ENCODE data around the gene ARL15. TPM values are rescaled to one million over a fixed set of nuclear protein-coding genes. Genes with fewer than 3 reads are reported as not detected.
"Not testable (repeated sequence)": the region's sequence is repeated elsewhere in the genome, so short reads cannot be mapped to it uniquely, and the experiment has no call there.

Gene ARL15
- total and polyA plus RNA-seq, 2 donors, result 23.1 to 26.4 TPM

- Histone ChIP-seq H3K4me3 (ENCODE audit: low read length in 2 of 2) (no peak overlapping the region), H3K9me3 (ENCODE audit: control insufficient read depth in 2 of 2, insufficient read depth in 1 of 2, low read length in 1 of 2) (no peaks in the 10 kb centered on the region), H3K36me3 (ENCODE audit: control insufficient read depth in 2 of 2, insufficient read depth in 2 of 2, low read length in 1 of 2) (no peaks in the 10 kb centered on the region), H3K4me1 (ENCODE audit: control insufficient read depth in 2 of 2, insufficient read depth in 2 of 2, low read length in 2 of 2) (no peaks in the 10 kb centered on the region), H3K27me3 (ENCODE audit: control insufficient read depth in 2 of 2, insufficient read depth in 1 of 2, low read length in 1 of 2) (no peaks in the 10 kb centered on the region), H3K27ac (ENCODE audit: low read depth in 1 of 2, low read length in 1 of 2) (no peak overlapping the region)
- DNase-seq (ENCODE audit: low read depth in 6 of 9, low spot score in 9 of 9), result no peak
- WGBS, result 98% methylated on average over 4 of the region's 4 CpGs
Observed at GRCh38 chr5:54045077-54045792, 265.1 kb downstream of the ARL15 start.

- not testable (repeated sequence) for H3K9me3 ChIP-seq (ENCODE audit: control insufficient read depth in 2 of 2, insufficient read depth in 1 of 2, low read length in 1 of 2); DNase-seq (ENCODE audit: low read depth in 6 of 9, low spot score in 9 of 9); H3K36me3 ChIP-seq (ENCODE audit: control insufficient read depth in 2 of 2, insufficient read depth in 2 of 2, low read length in 1 of 2); H3K4me1 ChIP-seq (ENCODE audit: control insufficient read depth in 2 of 2, insufficient read depth in 2 of 2, low read length in 2 of 2); H3K4me3 ChIP-seq (ENCODE audit: low read length in 2 of 2); H3K27me3 ChIP-seq (ENCODE audit: control insufficient read depth in 2 of 2, insufficient read depth in 1 of 2, low read length in 1 of 2); H3K27ac ChIP-seq (ENCODE audit: low read depth in 1 of 2, low read length in 1 of 2)
- 98% methylated on average over 10 of the region's 10 CpGs for WGBS
Observed at GRCh38 chr5:54044276-54044675, 266.1 kb downstream of the ARL15 start.

- Histone ChIP-seq H3K36me3 (ENCODE audit: control insufficient read depth in 2 of 2, insufficient read depth in 2 of 2, low read length in 1 of 2) (no peaks in the 10 kb centered on the region), H3K27me3 (ENCODE audit: control insufficient read depth in 2 of 2, insufficient read depth in 1 of 2, low read length in 1 of 2) (no peaks in the 10 kb centered on the region), H3K9me3 (ENCODE audit: control insufficient read depth in 2 of 2, insufficient read depth in 1 of 2, low read length in 1 of 2) (no peaks in the 10 kb centered on the region), H3K4me3 (ENCODE audit: low read length in 2 of 2) (no peak overlapping the region), H3K4me1 (ENCODE audit: control insufficient read depth in 2 of 2, insufficient read depth in 2 of 2, low read length in 2 of 2) (no peaks in the 10 kb centered on the region), H3K27ac (ENCODE audit: low read depth in 1 of 2, low read length in 1 of 2) (no peak overlapping the region)
- DNase-seq (ENCODE audit: low read depth in 6 of 9, low spot score in 9 of 9), result no peak
- WGBS, result 97% methylated on average over 1 of the region's 1 CpG
Observed at GRCh38 chr5:54040804-54041203, 269.6 kb downstream of the ARL15 start.

GRCh38 chr5:54040018-54040417, 270.4 kb downstream of the ARL15 start:
- H3K27ac ChIP-seq (ENCODE audit: low read depth in 1 of 2, low read length in 1 of 2), result no peak overlapping the region
- WGBS, result 100% methylated on average over 1 of the region's 1 CpG
- DNase-seq (ENCODE audit: low read depth in 6 of 9, low spot score in 9 of 9), result no peak
- H3K36me3 ChIP-seq (ENCODE audit: control insufficient read depth in 2 of 2, insufficient read depth in 2 of 2, low read length in 1 of 2), result no peaks in the 10 kb centered on the region
- H3K9me3 ChIP-seq (ENCODE audit: control insufficient read depth in 2 of 2, insufficient read depth in 1 of 2, low read length in 1 of 2), result no peaks in the 10 kb centered on the region
- no peaks in the 10 kb centered on the region for H3K27me3 ChIP-seq (ENCODE audit: control insufficient read depth in 2 of 2, insufficient read depth in 1 of 2, low read length in 1 of 2)
- no peak overlapping the region for H3K4me3 ChIP-seq (ENCODE audit: low read length in 2 of 2)
- H3K4me1 ChIP-seq (ENCODE audit: control insufficient read depth in 2 of 2, insufficient read depth in 2 of 2, low read length in 2 of 2), result no peaks in the 10 kb centered on the region

GRCh38 chr5:54037205-54037604, 273.2 kb downstream of the ARL15 start:
- H3K9me3 ChIP-seq (ENCODE audit: control insufficient read depth in 2 of 2, insufficient read depth in 1 of 2, low read length in 1 of 2), result no peaks in the 10 kb centered on the region
- no peak overlapping the region for H3K27ac ChIP-seq (ENCODE audit: low read depth in 1 of 2, low read length in 1 of 2)
- WGBS, result 99% methylated on average over 1 of the region's 1 CpG
- H3K4me3 ChIP-seq (ENCODE audit: low read length in 2 of 2), result no peak overlapping the region
- no peaks in the 10 kb centered on the region for H3K27me3 ChIP-seq (ENCODE audit: control insufficient read depth in 2 of 2, insufficient read depth in 1 of 2, low read length in 1 of 2)
- no peaks in the 10 kb centered on the region for H3K36me3 ChIP-seq (ENCODE audit: control insufficient read depth in 2 of 2, insufficient read depth in 2 of 2, low read length in 1 of 2)
- no peaks in the 10 kb centered on the region for H3K4me1 ChIP-seq (ENCODE audit: control insufficient read depth in 2 of 2, insufficient read depth in 2 of 2, low read length in 2 of 2)
- no peak for DNase-seq (ENCODE audit: low read depth in 6 of 9, low spot score in 9 of 9)

GRCh38 chr5:54030981-54031380, 279.4 kb downstream of the ARL15 start:
- no peak for DNase-seq (ENCODE audit: low read depth in 6 of 9, low spot score in 9 of 9)
- H3K9me3 ChIP-seq (ENCODE audit: control insufficient read depth in 2 of 2, insufficient read depth in 1 of 2, low read length in 1 of 2), result no peaks in the 10 kb centered on the region
- 98% methylated on average over 3 of the region's 3 CpGs for WGBS
- H3K4me1 ChIP-seq (ENCODE audit: control insufficient read depth in 2 of 2, insufficient read depth in 2 of 2, low read length in 2 of 2), result no peaks in the 10 kb centered on the region
- no peaks in the 10 kb centered on the region for H3K36me3 ChIP-seq (ENCODE audit: control insufficient read depth in 2 of 2, insufficient read depth in 2 of 2, low read length in 1 of 2)
- no peaks in the 10 kb centered on the region for H3K27me3 ChIP-seq (ENCODE audit: control insufficient read depth in 2 of 2, insufficient read depth in 1 of 2, low read length in 1 of 2)
- H3K4me3 ChIP-seq (ENCODE audit: low read length in 2 of 2), result no peak overlapping the region
- H3K27ac ChIP-seq (ENCODE audit: low read depth in 1 of 2, low read length in 1 of 2), result no peak overlapping the region

- 99% methylated on average over 1 of the region's 1 CpG for WGBS
- no peak overlapping the region for H3K4me3 ChIP-seq (ENCODE audit: low read length in 2 of 2)
- no peak overlapping the region for H3K27ac ChIP-seq (ENCODE audit: low read depth in 1 of 2, low read length in 1 of 2)
- H3K27me3 ChIP-seq (ENCODE audit: control insufficient read depth in 2 of 2, insufficient read depth in 1 of 2, low read length in 1 of 2), result no peaks in the 10 kb centered on the region
- no peaks in the 10 kb centered on the region for H3K36me3 ChIP-seq (ENCODE audit: control insufficient read depth in 2 of 2, insufficient read depth in 2 of 2, low read length in 1 of 2)
- no peaks in the 10 kb centered on the region for H3K9me3 ChIP-seq (ENCODE audit: control insufficient read depth in 2 of 2, insufficient read depth in 1 of 2, low read length in 1 of 2)
- peaks cover 0 to 2% of the 10 kb centered on the region in 2 donors for H3K4me1 ChIP-seq (ENCODE audit: control insufficient read depth in 2 of 2, insufficient read depth in 2 of 2, low read length in 2 of 2)
- DNase-seq (ENCODE audit: low read depth in 6 of 9, low spot score in 9 of 9), result no peak
Observed at GRCh38 chr5:54024466-54024865, 285.9 kb downstream of the ARL15 start.

GRCh38 chr5:54022223-54022622, 288.1 kb downstream of the ARL15 start:
- WGBS, result 79% methylated on average over 3 of the region's 3 CpGs
- H3K27me3 ChIP-seq (ENCODE audit: control insufficient read depth in 2 of 2, insufficient read depth in 1 of 2, low read length in 1 of 2), result no peaks in the 10 kb centered on the region
- no peak overlapping the region for H3K27ac ChIP-seq (ENCODE audit: low read depth in 1 of 2, low read length in 1 of 2)

GRCh38 chr5:54021431-54022164, 288.8 kb downstream of the ARL15 start:
- Histone ChIP-seq H3K36me3 (ENCODE audit: control insufficient read depth in 2 of 2, insufficient read depth in 2 of 2, low read length in 1 of 2) (no peaks in the 10 kb centered on the region), H3K9me3 (ENCODE audit: control insufficient read depth in 2 of 2, insufficient read depth in 1 of 2, low read length in 1 of 2) (no peaks in the 10 kb centered on the region), H3K27ac (ENCODE audit: low read depth in 1 of 2, low read length in 1 of 2) (no peak overlapping the region), H3K4me3 (ENCODE audit: low read length in 2 of 2) (no peak overlapping the region), H3K27me3 (ENCODE audit: control insufficient read depth in 2 of 2, insufficient read depth in 1 of 2, low read length in 1 of 2) (no peaks in the 10 kb centered on the region), H3K4me1 (ENCODE audit: control insufficient read depth in 2 of 2, insufficient read depth in 2 of 2, low read length in 2 of 2) (peaks cover 0 to 2% of the 10 kb centered on the region in 2 donors)
- 43% methylated on average over 5 of the region's 5 CpGs for WGBS
- peak in 3 of 9 donors; percentile 6 to 37 (median 13) for DNase-seq (ENCODE audit: low read depth in 6 of 9, low spot score in 9 of 9)

More at GRCh38 chr5:54022223-54022622, 288.1 kb downstream of the ARL15 start:
- H3K36me3 ChIP-seq (ENCODE audit: control insufficient read depth in 2 of 2, insufficient read depth in 2 of 2, low read length in 1 of 2), result no peaks in the 10 kb centered on the region
- H3K4me1 ChIP-seq (ENCODE audit: control insufficient read depth in 2 of 2, insufficient read depth in 2 of 2, low read length in 2 of 2), result peaks cover 0 to 2% of the 10 kb centered on the region in 2 donors
- no peak overlapping the region for H3K4me3 ChIP-seq (ENCODE audit: low read length in 2 of 2)
- no peaks in the 10 kb centered on the region for H3K9me3 ChIP-seq (ENCODE audit: control insufficient read depth in 2 of 2, insufficient read depth in 1 of 2, low read length in 1 of 2)
- DNase-seq (ENCODE audit: low read depth in 6 of 9, low spot score in 9 of 9), result no peak

Data from thymus (tissue), 11 donors.